Measurements from ENCODE around the gene SMIM23. TPM values are rescaled to one million over a fixed set of nuclear protein-coding genes. Genes with fewer than 3 reads are reported as not detected.

Gene SMIM23
- total and polyA plus RNA-seq, 2 experiments from 2014 or later, result not detected

DNA sequence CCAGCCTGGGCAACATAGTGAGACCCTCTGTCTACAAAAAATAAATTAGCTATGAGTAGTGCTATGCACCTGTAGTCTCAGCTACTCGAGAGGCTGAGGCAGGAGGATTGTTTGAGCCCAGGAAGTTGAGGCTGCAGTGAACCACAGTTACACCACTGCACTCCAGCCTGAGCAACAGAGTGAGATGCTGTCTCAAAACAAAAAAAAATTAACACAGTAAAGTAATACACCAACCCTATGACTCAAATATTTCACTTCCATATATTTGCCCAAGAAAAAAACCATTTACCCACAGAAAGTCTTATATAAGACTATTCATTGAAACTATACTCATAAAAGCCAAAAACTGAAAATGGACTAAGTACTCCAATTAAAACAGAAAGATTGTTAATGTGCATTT, 16.2 kb downstream of the SMIM23 start:
- H3K4me1 Mint-ChIP-seq, result peaks cover 9% of the 10 kb centered on the region
- no peaks in the 10 kb centered on the region for H3K79me2 ChIP-seq (replicated peaks; ENCODE audit: insufficient read depth)
- no peaks in the 10 kb centered on the region for H4K20me1 ChIP-seq (replicated peaks; ENCODE audit: insufficient read depth)
- no peak overlapping the region for H3K4me3 Mint-ChIP-seq
- H3K4me2 ChIP-seq, result no peak overlapping the region
- H3K9me3 Mint-ChIP-seq, result no peaks in the 10 kb centered on the region
- H2AFZ ChIP-seq, result no peak overlapping the region
- ATAC-seq, result no peak
- no peak overlapping the region for H3K4me3 ChIP-seq
- H3K4me1 ChIP-seq (ENCODE audit: insufficient read depth), result peaks cover 12% of the 10 kb centered on the region; the same call in 1 of the 2 replicates
- no peaks in the 10 kb centered on the region for H3K27me3 ChIP-seq (ENCODE audit: insufficient read depth)
- H3F3A ChIP-seq (replicated peaks; ENCODE audit: low read depth), result no peaks in the 10 kb centered on the region
- no peaks in the 10 kb centered on the region for H3K36me3 ChIP-seq (ENCODE audit: insufficient read depth)
- peaks cover 7% of the 10 kb centered on the region for H3K27me3 Mint-ChIP-seq (ENCODE audit: insufficient read depth, low read depth, poor library complexity)
- H3K36me3 Mint-ChIP-seq (ENCODE audit: low read depth), result no peaks in the 10 kb centered on the region
- TF ChIP-seq EZH2phosphoT487 (IDR thresholded peaks at IDR 0.05; ENCODE audit: unreplicated experiment) (no peak), POLR2AphosphoS5 (IDR thresholded peaks at IDR 0.05; ENCODE audit: low read depth) (no peak), EZH2 (IDR thresholded peaks at IDR 0.05; ENCODE audit: low read depth, unreplicated experiment) (no peak), ZNF114 (CRISPR knock-in tag; IDR thresholded peaks at IDR 0.05) (no peak), NANOG (IDR thresholded peaks at IDR 0.05; ENCODE audit: borderline replicate concordance) (no peak), JUNB (IDR thresholded peaks at IDR 0.05; ENCODE audit: unreplicated experiment) (no peak), STAT1 (IDR thresholded peaks at IDR 0.05; ENCODE audit: unreplicated experiment) (no peak), CREB1 (CRISPR knock-in tag; IDR thresholded peaks at IDR 0.05; ENCODE audit: low read depth) (no peak), ZNF331 (CRISPR knock-in tag; IDR thresholded peaks at IDR 0.05; ENCODE audit: low read depth) (no peak)
- TF ChIP-seq, protein P1, sequence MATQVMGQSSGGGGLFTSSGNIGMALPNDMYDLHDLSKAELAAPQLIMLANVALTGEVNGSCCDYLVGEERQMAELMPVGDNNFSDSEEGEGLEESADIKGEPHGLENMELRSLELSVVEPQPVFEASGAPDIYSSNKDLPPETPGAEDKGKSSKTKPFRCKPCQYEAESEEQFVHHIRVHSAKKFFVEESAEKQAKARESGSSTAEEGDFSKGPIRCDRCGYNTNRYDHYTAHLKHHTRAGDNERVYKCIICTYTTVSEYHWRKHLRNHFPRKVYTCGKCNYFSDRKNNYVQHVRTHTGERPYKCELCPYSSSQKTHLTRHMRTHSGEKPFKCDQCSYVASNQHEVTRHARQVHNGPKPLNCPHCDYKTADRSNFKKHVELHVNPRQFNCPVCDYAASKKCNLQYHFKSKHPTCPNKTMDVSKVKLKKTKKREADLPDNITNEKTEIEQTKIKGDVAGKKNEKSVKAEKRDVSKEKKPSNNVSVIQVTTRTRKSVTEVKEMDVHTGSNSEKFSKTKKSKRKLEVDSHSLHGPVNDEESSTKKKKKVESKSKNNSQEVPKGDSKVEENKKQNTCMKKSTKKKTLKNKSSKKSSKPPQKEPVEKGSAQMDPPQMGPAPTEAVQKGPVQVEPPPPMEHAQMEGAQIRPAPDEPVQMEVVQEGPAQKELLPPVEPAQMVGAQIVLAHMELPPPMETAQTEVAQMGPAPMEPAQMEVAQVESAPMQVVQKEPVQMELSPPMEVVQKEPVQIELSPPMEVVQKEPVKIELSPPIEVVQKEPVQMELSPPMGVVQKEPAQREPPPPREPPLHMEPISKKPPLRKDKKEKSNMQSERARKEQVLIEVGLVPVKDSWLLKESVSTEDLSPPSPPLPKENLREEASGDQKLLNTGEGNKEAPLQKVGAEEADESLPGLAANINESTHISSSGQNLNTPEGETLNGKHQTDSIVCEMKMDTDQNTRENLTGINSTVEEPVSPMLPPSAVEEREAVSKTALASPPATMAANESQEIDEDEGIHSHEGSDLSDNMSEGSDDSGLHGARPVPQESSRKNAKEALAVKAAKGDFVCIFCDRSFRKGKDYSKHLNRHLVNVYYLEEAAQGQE (IDR thresholded peaks at IDR 0.05; ENCODE audit: unreplicated experiment), result no peak
- TF ChIP-seq, protein P2, sequence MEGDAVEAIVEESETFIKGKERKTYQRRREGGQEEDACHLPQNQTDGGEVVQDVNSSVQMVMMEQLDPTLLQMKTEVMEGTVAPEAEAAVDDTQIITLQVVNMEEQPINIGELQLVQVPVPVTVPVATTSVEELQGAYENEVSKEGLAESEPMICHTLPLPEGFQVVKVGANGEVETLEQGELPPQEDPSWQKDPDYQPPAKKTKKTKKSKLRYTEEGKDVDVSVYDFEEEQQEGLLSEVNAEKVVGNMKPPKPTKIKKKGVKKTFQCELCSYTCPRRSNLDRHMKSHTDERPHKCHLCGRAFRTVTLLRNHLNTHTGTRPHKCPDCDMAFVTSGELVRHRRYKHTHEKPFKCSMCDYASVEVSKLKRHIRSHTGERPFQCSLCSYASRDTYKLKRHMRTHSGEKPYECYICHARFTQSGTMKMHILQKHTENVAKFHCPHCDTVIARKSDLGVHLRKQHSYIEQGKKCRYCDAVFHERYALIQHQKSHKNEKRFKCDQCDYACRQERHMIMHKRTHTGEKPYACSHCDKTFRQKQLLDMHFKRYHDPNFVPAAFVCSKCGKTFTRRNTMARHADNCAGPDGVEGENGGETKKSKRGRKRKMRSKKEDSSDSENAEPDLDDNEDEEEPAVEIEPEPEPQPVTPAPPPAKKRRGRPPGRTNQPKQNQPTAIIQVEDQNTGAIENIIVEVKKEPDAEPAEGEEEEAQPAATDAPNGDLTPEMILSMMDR (conservative IDR thresholded peaks at IDR 0.05; ENCODE audit: low read depth in 2 of 2), result no peak
- TF ChIP-seq, protein P3, sequence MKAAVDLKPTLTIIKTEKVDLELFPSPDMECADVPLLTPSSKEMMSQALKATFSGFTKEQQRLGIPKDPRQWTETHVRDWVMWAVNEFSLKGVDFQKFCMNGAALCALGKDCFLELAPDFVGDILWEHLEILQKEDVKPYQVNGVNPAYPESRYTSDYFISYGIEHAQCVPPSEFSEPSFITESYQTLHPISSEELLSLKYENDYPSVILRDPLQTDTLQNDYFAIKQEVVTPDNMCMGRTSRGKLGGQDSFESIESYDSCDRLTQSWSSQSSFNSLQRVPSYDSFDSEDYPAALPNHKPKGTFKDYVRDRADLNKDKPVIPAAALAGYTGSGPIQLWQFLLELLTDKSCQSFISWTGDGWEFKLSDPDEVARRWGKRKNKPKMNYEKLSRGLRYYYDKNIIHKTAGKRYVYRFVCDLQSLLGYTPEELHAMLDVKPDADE (IDR thresholded peaks at IDR 0.05), result no peak
- no peak overlapping the region for H3K27ac Mint-ChIP-seq
- no peak overlapping the region for H3K27ac ChIP-seq (ENCODE audit: low read depth)
- no peaks in the 10 kb centered on the region for H3K9me2 ChIP-seq (ENCODE audit: insufficient read depth)
- no peak for DNase-seq (ENCODE audit: low spot score)
